Measurements from ENCODE around the gene SPTLC2. TPM values are rescaled to one million over a fixed set of nuclear protein-coding genes. Genes with fewer than 3 reads are reported as not detected.

Gene SPTLC2
- total and polyA plus RNA-seq, 2 of the 8 experiments (the other 6 are each of a cell fraction or from before 2014, with no cell fraction given), result 8.9 to 35.1 TPM

- TF ChIP-seq RAD21 (IDR thresholded peaks at IDR 0.05 in 1 of 2, conservative IDR thresholded peaks at IDR 0.05 in 1 of 2; ENCODE audit: low read depth in 2 of 2, low read length in 2 of 2) (no peak), BACH1 (IDR thresholded peaks at IDR 0.05; ENCODE audit: low read length) (no peak), ZNF274 (IDR thresholded peaks at IDR 0.05; ENCODE audit: borderline replicate concordance, extremely low read depth, low read length) (no peak), MAX (IDR thresholded peaks at IDR 0.05) (no peak)
Observed at GRCh38 chr14:77469067-77469505, 147.4 kb downstream of the SPTLC2 start (continued).
